Central memory CD8-positive, alpha-beta T cell (primary cell): ENCODE data around the gene ABCA10.
"Not testable (repeated sequence)": the region's sequence is repeated elsewhere in the genome, so short reads cannot be mapped to it uniquely, and the experiment has no call there.

Experiments used
- ATAC-seq: fragments of 150-1000 bp; cut with Tn5 transposase; replicated peaks from 2 replicates; pipeline ENCODE4 v1.10.0; 2022; ENCODE audit warnings: mild to moderate bottlenecking, moderate FRiP score, moderate number of reproducible peaks; ENCODE audit not compliant: poor library complexity, severe bottlenecking; ENCODE audit errors: extremely low read depth
- DNase-seq, 2 donors: peaks; one replicate each; pipeline ENCODE4 v3.0.0; 2021; ENCODE audit warnings: low spot score in 2 of 2
- H3K27ac Mint-ChIP-seq: one replicate; pipeline ENCODE4 v1.8.0; 2022; ENCODE audit warnings: low read depth, mild to moderate bottlenecking, moderate library complexity, mixed read lengths
- H3K27me3 Mint-ChIP-seq: one replicate; pipeline ENCODE4 v1.8.0; 2022; ENCODE audit warnings: mixed read lengths
- H3K36me3 Mint-ChIP-seq: one replicate; pipeline ENCODE4 v1.8.0; 2022; ENCODE audit warnings: mild to moderate bottlenecking, moderate library complexity, mixed read lengths; ENCODE audit not compliant: insufficient read depth
- H3K4me1 Mint-ChIP-seq: one replicate; pipeline ENCODE4 v1.8.0; 2022; ENCODE audit warnings: mixed read lengths
- H3K4me3 Mint-ChIP-seq: one replicate; pipeline ENCODE4 v1.8.0; 2022; ENCODE audit warnings: mild to moderate bottlenecking, moderate library complexity, mixed read lengths
- H3K9me3 Mint-ChIP-seq: one replicate; pipeline ENCODE4 v1.8.0; 2022; ENCODE audit warnings: mixed read lengths

The ABCA10 gene

DNA sequence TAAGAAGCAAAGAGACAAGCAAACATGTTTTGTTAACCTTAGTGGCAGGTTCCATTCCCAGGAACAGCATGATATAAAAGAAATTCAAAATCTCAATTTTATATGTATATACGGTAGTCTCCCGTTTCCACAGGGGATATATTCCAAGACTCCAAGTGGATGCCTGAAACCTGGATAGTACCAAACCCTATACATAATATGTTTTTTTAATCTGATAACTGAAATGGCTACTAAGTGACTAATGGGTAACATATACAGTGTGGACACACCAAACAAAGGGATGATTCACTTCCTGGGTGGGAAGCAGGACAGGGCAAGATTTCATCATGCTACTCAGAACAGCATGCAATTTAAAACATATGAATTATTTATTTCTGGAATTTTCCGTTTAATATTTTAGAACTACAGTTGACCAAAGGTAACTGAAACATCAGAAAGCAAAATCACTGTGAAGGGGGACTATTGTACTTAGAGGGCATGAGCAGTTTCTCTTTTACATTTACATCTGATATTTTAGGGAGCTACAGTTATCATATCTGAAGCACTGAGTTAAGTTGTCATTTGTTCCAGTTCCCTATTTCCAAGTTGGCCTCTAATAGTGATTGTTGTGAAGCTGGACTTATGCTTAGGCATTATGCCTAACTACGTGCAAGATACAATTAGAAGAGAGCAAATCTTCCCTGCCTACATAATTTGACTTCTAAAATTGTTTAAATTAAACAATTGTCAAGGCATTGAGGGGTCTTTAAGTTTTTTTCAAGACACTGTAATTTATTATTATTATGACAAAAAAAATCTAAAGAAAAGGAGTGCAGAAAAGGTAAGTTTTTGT lies 52.8 kb downstream of the ABCA10 start:
- Mint-ChIP-seq H3K4me3 (no peak overlapping the region), H3K4me1 (no peaks in the 10 kb centered on the region), H3K27me3 (no peaks in the 10 kb centered on the region), H3K36me3 (peaks cover 2% of the 10 kb centered on the region), H3K9me3 (no peaks in the 10 kb centered on the region), H3K27ac (no peak overlapping the region)
- ATAC-seq = no peak
- no peak for DNase-seq

DNA sequence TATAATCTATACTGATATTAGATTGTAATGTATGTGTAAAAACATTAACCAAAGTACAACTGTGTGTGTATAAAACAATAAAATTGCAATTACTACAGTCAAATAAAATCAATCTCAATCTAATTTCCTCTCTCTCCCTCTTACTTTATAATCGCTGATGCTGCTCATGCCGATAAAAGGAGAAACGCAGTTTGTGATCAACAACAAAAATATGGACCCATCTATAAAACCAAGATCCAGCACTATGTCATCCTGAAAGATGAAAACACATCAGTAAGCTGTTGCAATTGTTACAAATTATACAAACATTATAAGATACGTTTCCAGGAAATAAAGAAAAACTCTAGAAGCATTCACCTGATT lies 53.4 kb downstream of the ABCA10 start:
- Mint-ChIP-seq H3K4me3 (no peak overlapping the region), H3K27ac (no peak overlapping the region), H3K9me3 (no peaks in the 10 kb centered on the region), H3K27me3 (no peaks in the 10 kb centered on the region), H3K36me3 (peaks cover 2% of the 10 kb centered on the region), H3K4me1 (no peaks in the 10 kb centered on the region)
- ATAC-seq (no peak), DNase-seq (no peak)

DNA sequence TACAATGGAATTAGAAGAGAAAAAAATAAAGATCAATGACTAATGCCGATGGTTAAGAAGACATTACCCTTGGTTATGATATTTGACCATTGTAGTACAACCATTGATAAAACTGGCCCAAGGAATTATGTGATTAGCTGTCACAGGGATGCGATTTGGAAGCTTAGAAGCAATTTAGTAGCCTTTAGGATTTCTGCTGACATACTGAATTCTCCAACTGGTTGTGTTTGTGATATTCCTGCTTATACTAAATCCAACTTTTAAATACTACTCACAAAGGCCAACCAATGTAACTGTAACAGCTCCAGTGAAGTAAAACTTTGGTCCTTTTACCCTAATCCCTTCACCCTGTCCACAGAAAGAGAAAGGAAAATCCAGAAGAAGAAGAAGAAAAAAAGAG lies 55.5 kb downstream of the ABCA10 start:
- no peaks in the 10 kb centered on the region for H3K27me3 Mint-ChIP-seq
- ATAC-seq (no peak), DNase-seq (no peak)
- no peaks in the 10 kb centered on the region for H3K4me1 Mint-ChIP-seq
- no peaks in the 10 kb centered on the region for H3K9me3 Mint-ChIP-seq
- no peak overlapping the region for H3K4me3 Mint-ChIP-seq
- H3K36me3 Mint-ChIP-seq = no peaks in the 10 kb centered on the region
- H3K27ac Mint-ChIP-seq = no peak overlapping the region

DNA sequence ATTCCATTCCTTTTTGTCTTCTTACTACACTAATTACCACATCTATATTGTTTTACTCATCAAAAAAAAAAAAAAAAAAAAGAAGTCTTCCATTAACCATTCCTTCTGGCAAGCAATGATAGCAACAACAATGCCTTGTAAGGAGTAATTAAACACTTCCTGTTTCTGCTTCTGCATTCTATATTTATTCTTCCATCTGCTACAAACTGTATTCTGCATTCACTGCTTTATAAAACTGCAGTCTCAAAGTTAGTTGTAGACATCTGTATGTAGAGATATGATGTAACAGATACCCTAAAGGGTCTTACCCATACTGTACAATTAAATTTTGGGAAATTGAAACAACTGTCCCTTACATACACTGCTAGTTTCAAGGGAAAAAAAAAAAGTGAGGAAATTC lies 58.2 kb downstream of the ABCA10 start:
- no peak overlapping the region for H3K4me3 Mint-ChIP-seq
- H3K27me3 Mint-ChIP-seq = no peaks in the 10 kb centered on the region
- no peaks in the 10 kb centered on the region for H3K9me3 Mint-ChIP-seq
- ATAC-seq (no peak), DNase-seq (no peak)
- H3K36me3 Mint-ChIP-seq = no peaks in the 10 kb centered on the region
- no peak overlapping the region for H3K27ac Mint-ChIP-seq
- H3K4me1 Mint-ChIP-seq = no peaks in the 10 kb centered on the region

DNA sequence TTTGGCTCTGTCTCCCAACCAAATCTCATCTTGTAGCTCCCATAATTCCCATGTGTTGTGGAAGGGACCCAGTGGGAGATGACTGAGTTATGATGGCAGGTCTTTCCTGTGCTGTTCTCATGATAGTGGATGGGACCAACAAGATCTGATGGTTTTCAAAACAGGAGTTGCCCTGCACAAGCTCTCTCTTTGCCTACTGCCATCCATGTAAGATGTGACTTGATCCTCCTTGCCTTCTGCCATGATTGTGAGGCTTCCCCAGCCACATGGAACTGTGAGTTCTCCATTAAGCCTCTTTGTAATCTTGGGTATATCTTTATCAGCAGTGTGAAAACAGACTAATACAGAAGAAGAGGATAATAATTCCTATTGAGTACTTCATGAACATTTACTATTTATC lies 60.0 kb downstream of the ABCA10 start:
- H3K4me1 Mint-ChIP-seq, ATAC-seq, H3K9me3 Mint-ChIP-seq, H3K4me3 Mint-ChIP-seq, H3K36me3 Mint-ChIP-seq, H3K27me3 Mint-ChIP-seq, DNase-seq, H3K27ac Mint-ChIP-seq: not testable (repeated sequence)

DNA sequence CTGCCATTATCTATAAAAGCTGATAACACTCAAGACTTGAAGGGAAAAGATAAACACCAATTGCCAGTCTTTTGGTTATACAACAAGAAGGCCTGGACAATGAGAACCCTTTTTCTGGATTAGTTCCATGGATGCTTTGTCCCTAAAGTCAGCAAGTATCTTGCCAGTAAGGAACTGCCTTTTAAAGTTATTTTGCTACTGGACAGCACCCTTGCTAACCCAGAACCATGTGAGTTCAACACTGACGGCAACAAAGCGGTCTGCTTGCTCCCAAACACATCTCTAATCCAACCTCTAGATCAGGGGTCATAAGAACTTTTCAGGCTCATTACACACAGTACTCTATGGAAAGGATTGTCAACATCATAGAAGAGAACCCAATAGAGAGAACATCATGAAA lies 61.7 kb downstream of the ABCA10 start:
- no peaks in the 10 kb centered on the region for H3K36me3 Mint-ChIP-seq
- DNase-seq = no peak
- H3K27me3 Mint-ChIP-seq = no peaks in the 10 kb centered on the region
- H3K9me3 Mint-ChIP-seq = no peaks in the 10 kb centered on the region
- no peak overlapping the region for H3K27ac Mint-ChIP-seq
- no peak for ATAC-seq
- no peak overlapping the region for H3K4me3 Mint-ChIP-seq
- no peaks in the 10 kb centered on the region for H3K4me1 Mint-ChIP-seq

DNA sequence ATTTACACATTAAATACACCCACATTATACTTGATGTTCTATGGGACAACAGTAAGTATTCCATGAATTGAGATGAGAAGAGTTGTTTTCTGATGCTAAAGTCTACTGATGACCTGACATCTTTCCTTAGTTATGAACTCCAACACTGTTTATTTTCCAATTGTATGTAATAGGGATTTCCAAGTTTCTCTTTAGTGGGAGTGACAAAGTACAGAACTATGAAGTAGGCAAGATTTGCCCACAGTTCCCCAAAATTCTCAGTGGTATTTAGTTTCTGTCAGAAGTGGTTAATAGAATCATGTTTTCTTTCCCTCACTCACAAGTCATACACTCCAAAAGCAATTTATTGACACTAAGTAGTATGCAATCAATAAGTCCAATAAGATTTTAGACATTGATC lies 64.4 kb downstream of the ABCA10 start:
- Mint-ChIP-seq H3K27ac (no peak overlapping the region), H3K4me1 (no peaks in the 10 kb centered on the region), H3K9me3 (no peaks in the 10 kb centered on the region), H3K4me3 (no peak overlapping the region), H3K36me3 (no peaks in the 10 kb centered on the region), H3K27me3 (no peaks in the 10 kb centered on the region)
- DNase-seq (no peak), ATAC-seq (no peak)

DNA sequence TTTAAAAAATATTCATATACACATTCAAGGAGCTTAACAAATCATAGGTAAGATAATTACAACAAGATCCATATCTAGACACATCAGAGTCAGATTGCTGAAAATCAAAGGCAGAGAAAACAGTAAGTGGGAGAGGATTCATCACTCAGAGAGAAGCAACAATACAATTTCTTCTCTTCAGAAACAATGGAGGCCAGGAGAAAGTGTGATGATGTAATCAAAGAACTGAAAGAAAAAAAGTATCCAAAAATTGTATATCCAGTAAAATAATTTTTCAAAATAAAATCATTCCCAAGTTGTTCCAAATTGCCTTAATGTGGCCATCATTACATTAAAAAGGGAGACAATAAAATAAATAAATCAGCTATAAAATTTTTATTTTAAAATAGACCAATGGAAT lies 69.2 kb downstream of the ABCA10 start:
- no peak overlapping the region for H3K4me3 Mint-ChIP-seq
- H3K27me3 Mint-ChIP-seq = no peaks in the 10 kb centered on the region
- no peaks in the 10 kb centered on the region for H3K9me3 Mint-ChIP-seq
- no peak overlapping the region for H3K27ac Mint-ChIP-seq
- H3K4me1 Mint-ChIP-seq = no peaks in the 10 kb centered on the region
- DNase-seq = no peak
- ATAC-seq = no peak
- H3K36me3 Mint-ChIP-seq = no peaks in the 10 kb centered on the region

DNA sequence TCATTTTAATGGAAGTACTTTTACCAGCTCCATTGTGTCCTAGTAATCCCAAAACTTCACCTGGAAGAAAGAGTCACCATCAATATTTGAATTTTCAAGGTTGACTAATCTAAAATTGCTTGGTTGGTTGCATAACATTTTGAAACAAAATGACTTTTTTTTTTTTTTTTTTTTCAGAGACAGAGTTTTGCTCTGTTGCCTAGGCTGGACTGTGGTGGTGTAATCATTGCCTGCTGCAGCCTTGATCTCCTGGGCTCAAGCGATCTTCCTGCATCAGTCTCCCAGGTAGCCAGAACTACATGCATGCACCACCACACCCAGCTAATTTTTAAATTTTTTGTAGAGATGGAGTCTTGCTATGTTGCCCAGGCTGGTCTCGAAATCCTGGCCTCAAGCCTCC lies 74.4 kb downstream of the ABCA10 start:
- Mint-ChIP-seq H3K4me1 (no peaks in the 10 kb centered on the region), H3K4me3 (no peak overlapping the region), H3K27me3 (peaks cover 7% of the 10 kb centered on the region), H3K9me3 (no peaks in the 10 kb centered on the region), H3K36me3 (no peaks in the 10 kb centered on the region), H3K27ac (no peak overlapping the region)
- DNase-seq (no peak), ATAC-seq (no peak)

DNA sequence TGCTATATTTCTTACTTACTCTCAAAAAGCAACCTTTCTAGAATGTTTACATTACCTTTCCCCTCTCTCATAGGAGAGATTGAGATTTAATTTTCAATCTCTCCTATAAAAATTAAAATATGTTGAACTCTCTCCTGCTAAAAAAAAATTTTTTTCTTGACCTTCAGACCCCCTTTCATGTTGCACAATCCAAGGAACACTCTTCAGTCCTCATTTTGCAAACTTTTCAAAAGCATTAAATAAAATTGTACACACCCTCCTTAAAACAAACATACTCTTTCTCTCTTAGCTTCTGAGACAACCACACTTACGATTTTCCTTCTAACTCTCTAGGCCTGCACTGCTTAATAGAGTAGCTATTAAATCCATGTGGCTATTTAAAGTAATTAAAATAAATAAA lies 78.3 kb downstream of the ABCA10 start:
- Mint-ChIP-seq H3K4me3 (no peak overlapping the region), H3K36me3 (no peaks in the 10 kb centered on the region), H3K27me3 (peaks cover 7% of the 10 kb centered on the region), H3K27ac (no peak overlapping the region), H3K4me1 (no peaks in the 10 kb centered on the region), H3K9me3 (no peaks in the 10 kb centered on the region)
- DNase-seq (no peak), ATAC-seq (no peak)

DNA sequence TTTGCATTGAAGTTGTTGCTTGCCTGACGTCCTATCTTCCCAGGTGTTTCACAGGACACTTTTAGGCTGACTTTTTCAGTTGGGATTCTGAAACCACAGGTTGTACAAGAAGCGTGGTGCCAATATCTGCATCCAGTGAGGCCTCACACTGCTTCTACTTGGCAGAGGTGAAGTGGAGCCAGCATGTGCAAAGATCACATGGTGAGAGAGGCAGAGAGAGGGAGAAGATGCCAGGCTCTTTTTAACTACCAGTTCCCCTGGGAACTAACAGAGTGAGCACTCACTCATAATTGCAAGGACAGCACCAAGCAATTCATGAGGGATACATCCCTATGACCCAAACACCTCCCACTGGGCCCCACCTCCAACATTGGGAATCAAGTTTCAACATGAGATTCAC lies 81.2 kb downstream of the ABCA10 start:
- ATAC-seq = no peak

DNA sequence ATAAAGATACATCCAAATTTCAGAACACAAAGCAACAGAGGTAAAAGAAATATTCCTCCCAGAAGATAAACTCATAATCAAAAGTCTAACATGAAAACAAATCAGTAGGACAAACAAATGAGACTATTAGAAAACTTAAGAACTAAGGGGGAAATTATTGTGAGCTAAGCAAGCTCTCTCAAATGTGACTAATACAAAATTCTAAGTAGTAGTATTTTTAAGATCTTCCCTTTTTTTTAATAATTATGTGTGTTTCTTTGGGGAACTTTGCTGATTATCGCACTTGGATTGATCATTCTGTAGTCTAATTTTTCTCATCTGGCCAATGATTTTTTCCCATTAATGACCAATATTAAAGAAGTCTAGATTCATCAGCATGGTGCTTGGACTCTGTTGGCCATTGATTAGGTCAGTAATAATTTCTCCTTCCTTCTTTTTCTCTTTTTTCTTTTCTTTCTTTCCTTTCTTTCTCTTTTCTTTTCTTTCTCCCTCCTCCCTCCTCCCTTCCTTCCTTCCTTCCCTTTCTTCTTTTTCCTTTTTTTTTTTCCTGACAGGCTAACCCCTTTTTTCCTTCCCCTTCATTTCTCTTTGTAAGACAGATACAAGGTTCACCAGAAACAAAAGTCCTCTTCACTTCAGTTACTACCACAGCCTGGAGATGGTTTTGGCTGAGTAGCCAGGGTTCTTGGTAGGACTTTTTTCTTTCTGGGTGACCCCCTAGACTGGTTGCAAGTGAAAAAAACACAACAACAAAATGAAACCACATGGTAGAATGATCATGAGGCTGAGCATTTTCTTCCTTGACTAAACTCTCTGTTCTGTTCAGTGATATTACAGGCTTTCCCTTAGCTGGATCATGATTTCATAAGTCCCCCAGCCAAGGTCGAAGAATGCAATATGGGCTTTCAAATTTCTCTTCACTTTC lies 84.0 kb downstream of the ABCA10 start:
- Mint-ChIP-seq H3K36me3 (no peaks in the 10 kb centered on the region), H3K27ac (no peak overlapping the region), H3K4me3 (no peak overlapping the region), H3K27me3 (peaks cover 30% of the 10 kb centered on the region), H3K9me3 (no peaks in the 10 kb centered on the region), H3K4me1 (no peaks in the 10 kb centered on the region)
- no peak for DNase-seq
- ATAC-seq = no peak

More for the DNA sequence above, 81.2 kb downstream of the ABCA10 start:
- H3K27ac Mint-ChIP-seq = no peak overlapping the region
- H3K27me3 Mint-ChIP-seq = peaks cover 28% of the 10 kb centered on the region
- DNase-seq = no peak
- no peak overlapping the region for H3K4me3 Mint-ChIP-seq
- H3K4me1 Mint-ChIP-seq = no peaks in the 10 kb centered on the region
- no peaks in the 10 kb centered on the region for H3K9me3 Mint-ChIP-seq
- H3K36me3 Mint-ChIP-seq = no peaks in the 10 kb centered on the region

DNA sequence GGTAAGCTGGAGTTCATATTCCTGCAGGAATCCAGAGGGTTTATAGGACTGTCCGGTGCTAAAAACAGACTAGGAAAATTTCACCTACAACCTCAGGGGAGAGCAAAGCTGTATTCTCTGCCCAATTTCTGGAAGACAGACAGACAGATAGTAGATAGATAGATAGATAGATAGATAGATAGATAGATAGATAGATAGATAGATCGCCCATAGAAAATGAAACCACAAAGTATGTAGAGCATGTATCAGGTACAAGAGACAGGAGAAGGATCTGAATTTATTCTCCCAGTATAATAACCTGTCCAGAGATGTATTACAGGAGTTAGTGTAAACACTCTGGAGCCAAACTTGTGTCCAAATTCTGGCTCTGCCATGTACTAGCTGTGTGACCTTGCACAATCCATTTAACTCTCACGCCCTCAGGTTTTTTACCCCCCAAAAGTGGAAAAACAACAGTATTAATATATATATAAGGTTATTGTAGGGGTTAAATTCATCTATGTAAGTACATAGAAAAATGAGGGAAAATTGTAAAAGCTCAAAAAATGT lies 84.9 kb downstream of the ABCA10 start:
- H3K27ac Mint-ChIP-seq = no peak overlapping the region
- no peak for ATAC-seq
- no peaks in the 10 kb centered on the region for H3K9me3 Mint-ChIP-seq

More for the DNA sequence above, 84.9 kb downstream of the ABCA10 start:
- no peaks in the 10 kb centered on the region for H3K36me3 Mint-ChIP-seq
- no peaks in the 10 kb centered on the region for H3K4me1 Mint-ChIP-seq
- peaks cover 30% of the 10 kb centered on the region for H3K27me3 Mint-ChIP-seq
- no peak for DNase-seq
- no peak overlapping the region for H3K4me3 Mint-ChIP-seq
